22Rv1 (cell line): Measurements from ENCODE around the gene RC3H2.

Experiments
- CTCF ChIP-seq: fragments of 450-650 bp; IDR thresholded peaks from 2 replicates; pipeline ENCODE4 v1.5.1; 2017; ENCODE audit warnings: mild to moderate bottlenecking
- ZFX ChIP-seq: fragments of 450-650 bp; IDR thresholded peaks from 2 replicates; pipeline ENCODE4 v1.6.1; 2017; ENCODE audit warnings: antibody characterized with exemption, borderline replicate concordance

GRCh38 chr9:122922713-122923112 is 17.6 kb upstream of the RC3H2 start:
- TF ChIP-seq CTCF (no peak), ZFX (no peak)
